Measurements from ENCODE around the gene SCN3A. TPM values are rescaled to one million over a fixed set of nuclear protein-coding genes. Genes with fewer than 3 reads are reported as not detected.

The SCN3A gene
- total and polyA plus RNA-seq, 9 of the 15 experiments (the other 6 are each of a cell fraction or from before 2014, with no cell fraction given): not detected

- Histone ChIP-seq H3K9me3 (replicated peaks; ENCODE audit: control insufficient read depth, insufficient read depth, low read depth, low read length) (no peaks in the 10 kb centered on the region; the same call in 1 of the 2 replicates), H4K20me1 (replicated peaks; ENCODE audit: control insufficient read depth, insufficient read depth, low read length) (no peaks in the 10 kb centered on the region), H3K79me2 (ENCODE audit: control insufficient read depth, insufficient read depth, low read length) (no peaks in the 10 kb centered on the region), H3K4me3 (no peak overlapping the region), H3K9ac (ENCODE audit: insufficient read depth in 1 of 2, low read depth in 2 of 2, low read length in 2 of 2) (no peak overlapping the region), H3K4me1 (replicated peaks in 1 of 2; ENCODE audit: control insufficient read depth in 2 of 2, insufficient read depth in 2 of 2, low read length in 2 of 2) (no peaks in the 10 kb centered on the region), H3K36me3 (ENCODE audit: control insufficient read depth, insufficient read depth, low read length) (no peaks in the 10 kb centered on the region), H3K9me1 (ENCODE audit: control insufficient read depth, insufficient read depth, low read length) (no peaks in the 10 kb centered on the region), H2AFZ (ENCODE audit: low read depth, low read length) (no peak overlapping the region), H3K27ac (ENCODE audit: extremely low read depth, low read depth, low read length) (no peak overlapping the region), H3K4me2 (ENCODE audit: insufficient read depth, low read length) (no peak overlapping the region), H3K27me3 (ENCODE audit: control insufficient read depth in 2 of 2, insufficient read depth in 2 of 2, low read length in 2 of 2) (no peaks in the 10 kb centered on the region)
- intact Hi-C loops (cut with micrococcal nuclease) (no loop called here), in situ Hi-C loops (cut with MboI) (no loop called here)
- no TSS peak for BruUV-seq (replicated peaks)
- ChIA-PET POLR2A (no interaction called here), CTCF (ENCODE audit: low intra/inter-chr PET ratio) (no interaction called here)
- ATAC-seq (no peak), FAIRE-seq (no peak), DNase-seq (ENCODE audit: extremely low read depth in 1 of 4, low spot score in 3 of 4) (no peak)
- TF ChIP-seq, protein P1, sequence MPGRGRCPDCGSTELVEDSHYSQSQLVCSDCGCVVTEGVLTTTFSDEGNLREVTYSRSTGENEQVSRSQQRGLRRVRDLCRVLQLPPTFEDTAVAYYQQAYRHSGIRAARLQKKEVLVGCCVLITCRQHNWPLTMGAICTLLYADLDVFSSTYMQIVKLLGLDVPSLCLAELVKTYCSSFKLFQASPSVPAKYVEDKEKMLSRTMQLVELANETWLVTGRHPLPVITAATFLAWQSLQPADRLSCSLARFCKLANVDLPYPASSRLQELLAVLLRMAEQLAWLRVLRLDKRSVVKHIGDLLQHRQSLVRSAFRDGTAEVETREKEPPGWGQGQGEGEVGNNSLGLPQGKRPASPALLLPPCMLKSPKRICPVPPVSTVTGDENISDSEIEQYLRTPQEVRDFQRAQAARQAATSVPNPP (IDR thresholded peaks at IDR 0.05; ENCODE audit: borderline replicate concordance, insufficient read depth, insufficient read length): no peak
- TF ChIP-seq MYBL2 (IDR thresholded peaks at IDR 0.05; ENCODE audit: low read depth) (no peak), MYBL2 (CRISPR knock-in tag; IDR thresholded peaks at IDR 0.05; ENCODE audit: borderline replicate concordance) (no peak), ZNF232 (CRISPR knock-in tag; IDR thresholded peaks at IDR 0.05) (no peak), ESRRB (CRISPR knock-in tag; IDR thresholded peaks at IDR 0.05; ENCODE audit: borderline replicate concordance) (no peak), RAD51 (IDR thresholded peaks at IDR 0.05; ENCODE audit: borderline replicate concordance, low read depth) (no peak), HCFC1 (IDR thresholded peaks at IDR 0.05; ENCODE audit: low read depth, low read length) (no peak), NRF1 (conservative IDR thresholded peaks at IDR 0.05 in 1 of 2, IDR thresholded peaks at IDR 0.05 in 1 of 2) (no peak), ZNF696 (CRISPR knock-in tag; conservative IDR thresholded peaks at IDR 0.05) (no peak)
- WGBS (ENCODE audit: insufficient coverage, low coverage, missing lambda C conversion rate): 3% methylated on average over 4 of the region's 4 CpGs
Observed at GRCh38 chr2:165251366-165251765, 47.5 kb upstream of the SCN3A start.
